ENCODE results near the gene PARD6B. TPM values are rescaled to one million over a fixed set of nuclear protein-coding genes. Genes with fewer than 3 reads are reported as not detected.

The PARD6B gene
- total and polyA plus RNA-seq, 2 of the 4 experiments (the other 2 are of a cell fraction): 0.17 to 0.90 TPM

DNA sequence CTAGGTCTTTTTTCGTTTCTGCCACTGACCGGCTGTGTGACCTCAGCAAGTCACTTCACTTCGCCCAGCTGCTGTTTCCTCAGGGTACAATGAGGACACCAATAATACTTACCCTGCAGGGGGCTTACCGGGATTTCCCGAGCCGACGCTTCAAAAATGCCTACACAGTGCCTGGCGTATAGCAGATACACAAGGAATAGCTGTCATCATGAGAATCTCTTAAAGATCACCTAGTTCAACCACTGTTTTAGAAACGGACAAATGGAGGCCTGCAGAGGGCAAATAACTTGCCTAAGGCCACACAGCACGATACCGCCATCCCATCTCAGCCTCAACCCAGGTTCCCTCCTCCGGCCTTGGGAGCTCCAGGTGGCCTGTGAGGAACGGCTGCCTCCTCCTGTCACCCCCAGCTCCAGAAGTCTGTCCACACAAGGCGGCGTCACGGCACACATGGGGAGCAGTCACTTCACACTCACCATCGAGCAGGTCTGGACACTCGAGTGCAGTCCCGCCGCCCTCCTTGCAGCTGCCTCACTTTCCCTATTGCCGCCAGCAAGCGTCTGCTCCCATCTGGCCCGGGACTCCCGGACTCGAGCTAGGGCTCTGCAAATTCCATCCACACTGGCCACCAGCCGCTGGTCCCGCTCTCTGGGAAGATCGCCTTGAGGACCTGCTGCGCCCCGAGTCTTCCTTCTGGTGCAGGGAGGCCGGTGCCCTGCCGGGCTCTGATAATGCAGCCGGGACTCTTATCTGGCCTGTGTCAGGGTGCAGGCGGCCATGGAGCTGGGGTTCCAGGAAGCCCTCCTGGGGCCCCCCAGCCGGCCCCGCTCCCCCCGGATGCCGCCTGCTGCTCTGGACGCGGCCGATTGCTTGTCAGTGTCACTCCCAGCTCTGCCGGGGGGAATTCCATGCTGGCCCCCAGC lies 40.5 kb upstream of the PARD6B start, which contains the start of gene RIPOR3:
RIPOR3 (minus strand) TSS at position 893 of the 923 bp plus-strand sequence; CDS start at position 479, 414 bp downstream.
- peak within 1 kb of the TSS; percentile 73 for H4K91ac ChIP-seq (ENCODE audit: insufficient read depth, low read depth, low read length)
- intact Hi-C loops (cut with micrococcal nuclease) (loop anchor here (2.0 kb wide), 1 partner anchor 40 kb away; the partner anchor contains the start of gene PARD6B), in situ Hi-C loops (cut with MboI; ENCODE audit: low sequenced_read_pairs) (no loop called here), dilution Hi-C loops (cut with HindIII; ENCODE audit: low sequenced_read_pairs, unreplicated experiment) (no loop called here)
- peak within 1 kb of the TSS; percentile 93 for H2BK120ac ChIP-seq (ENCODE audit: low read depth, low read length)
- ChIA-PET CTCF (interaction anchor here (0.6 to 1.1 kb wide), 3 partner anchors 23 to 526 kb away, joined by 3 to 5 read pairs (median 4); no protein-coding TSS in a partner anchor), POLR2A (ENCODE audit: unreplicated experiment) (interaction anchor here (0.5 kb wide), 1 partner anchor 10 kb away, joined by 7 read pairs; no protein-coding TSS in a partner anchor)
- H3K4me3 ChIP-seq (ENCODE audit: insufficient read depth, low read depth, low read length): peak within 1 kb of the TSS; percentile 20
- H4K20me1 ChIP-seq (ENCODE audit: insufficient read depth, low read length): no peaks in the 10 kb centered on the region
- H3K9me3 ChIP-seq (ENCODE audit: control insufficient read depth, insufficient read depth, low read length): no peaks in the 10 kb centered on the region
- peak within 1 kb of the TSS; percentile 74 for H3K23ac ChIP-seq (ENCODE audit: low read depth, low read length)
- no peaks in the 10 kb centered on the region for H3K36me3 ChIP-seq (ENCODE audit: control insufficient read depth, insufficient read depth, low read length)
- peak within 1 kb of the TSS; percentile 96 for H2AK5ac ChIP-seq (ENCODE audit: low read depth, low read length)
- no TSS peak for BruUV-seq (replicated peaks)
- H3K27ac ChIP-seq (ENCODE audit: insufficient read depth, low read length): peak within 1 kb of the TSS; percentile 54
- H2BK15ac ChIP-seq (ENCODE audit: low read depth, low read length): peak within 1 kb of the TSS; percentile 89; the same call in 2 of the 3 replicates
- 26% methylated on average over 21 of the region's 42 CpGs; no CpG with 5 or more reads in 1 of the 2 experiments for WGBS, 2 experiments (ENCODE audit: extremely low coverage in 2 of 2, insufficient read length in 1 of 2)
- no peak within 1 kb of the TSS for H2BK5ac ChIP-seq (ENCODE audit: low read depth, low read length, poor library complexity, severe bottlenecking)
- H2AFZ ChIP-seq (replicated peaks; ENCODE audit: low read length, poor library complexity): peak within 1 kb of the TSS; percentile 92
- peak within 1 kb of the TSS; percentile 70 to 93; a peak in 3 of 4 replicates for H4K8ac ChIP-seq (ENCODE audit: low read depth in 2 of 2, low read length in 2 of 2)
- H3K18ac ChIP-seq (ENCODE audit: low read depth, low read length): peak within 1 kb of the TSS; percentile 90
- peak within 1 kb of the TSS; percentile 67 for H2BK20ac ChIP-seq (ENCODE audit: low read depth, low read length)
- H2AK9ac ChIP-seq (replicated peaks; ENCODE audit: low read depth, low read length, poor library complexity): peak within 1 kb of the TSS; percentile 84
- peaks cover 25% of the 10 kb centered on the region for H3K4me1 ChIP-seq (ENCODE audit: control insufficient read depth, insufficient read depth, low read length)
- H3K79me1 ChIP-seq (ENCODE audit: low read depth in 1 of 2, low read length in 2 of 2): peaks cover 0 to 10% of the 10 kb centered on the region in 2 experiments; a peak in 1 of 4 replicates
- peak within 1 kb of the TSS; percentile 92 for H3K4ac ChIP-seq (ENCODE audit: low read depth, low read length)
- ATAC-seq (ENCODE audit: low read depth) (peak; percentile 57), DNase-seq (no peak)
- H3K4me2 ChIP-seq (ENCODE audit: low read depth, low read length): peak within 1 kb of the TSS; percentile 75
- H3K9ac ChIP-seq (ENCODE audit: low read depth, low read length): peak within 1 kb of the TSS; percentile 55
- H3K14ac ChIP-seq (replicated peaks; ENCODE audit: low read depth, low read length): peak within 1 kb of the TSS; percentile 90
- peak within 1 kb of the TSS; percentile 54 for H4K5ac ChIP-seq (ENCODE audit: low read depth, low read length)
- H3K9me1 ChIP-seq (ENCODE audit: insufficient read depth, low read length): peaks cover 7% of the 10 kb centered on the region
- H3K56ac ChIP-seq (ENCODE audit: extremely low read depth, insufficient read depth, low read length): peak within 1 kb of the TSS; percentile 64; the same call in 1 of the 2 replicates
- no peaks in the 10 kb centered on the region for H3K27me3 ChIP-seq (ENCODE audit: control insufficient read depth, insufficient read depth, low read length)
- TF ChIP-seq, protein P1, sequence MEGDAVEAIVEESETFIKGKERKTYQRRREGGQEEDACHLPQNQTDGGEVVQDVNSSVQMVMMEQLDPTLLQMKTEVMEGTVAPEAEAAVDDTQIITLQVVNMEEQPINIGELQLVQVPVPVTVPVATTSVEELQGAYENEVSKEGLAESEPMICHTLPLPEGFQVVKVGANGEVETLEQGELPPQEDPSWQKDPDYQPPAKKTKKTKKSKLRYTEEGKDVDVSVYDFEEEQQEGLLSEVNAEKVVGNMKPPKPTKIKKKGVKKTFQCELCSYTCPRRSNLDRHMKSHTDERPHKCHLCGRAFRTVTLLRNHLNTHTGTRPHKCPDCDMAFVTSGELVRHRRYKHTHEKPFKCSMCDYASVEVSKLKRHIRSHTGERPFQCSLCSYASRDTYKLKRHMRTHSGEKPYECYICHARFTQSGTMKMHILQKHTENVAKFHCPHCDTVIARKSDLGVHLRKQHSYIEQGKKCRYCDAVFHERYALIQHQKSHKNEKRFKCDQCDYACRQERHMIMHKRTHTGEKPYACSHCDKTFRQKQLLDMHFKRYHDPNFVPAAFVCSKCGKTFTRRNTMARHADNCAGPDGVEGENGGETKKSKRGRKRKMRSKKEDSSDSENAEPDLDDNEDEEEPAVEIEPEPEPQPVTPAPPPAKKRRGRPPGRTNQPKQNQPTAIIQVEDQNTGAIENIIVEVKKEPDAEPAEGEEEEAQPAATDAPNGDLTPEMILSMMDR (conservative IDR thresholded peaks at IDR 0.05; ENCODE audit: low read depth, low read length): no peak
- TF ChIP-seq RCOR1 (IDR thresholded peaks at IDR 0.05; ENCODE audit: insufficient replicate concordance, low read length) (no peak), MXI1 (IDR thresholded peaks at IDR 0.05; ENCODE audit: borderline replicate concordance, low read depth, low read length) (no peak), BHLHE40 (IDR thresholded peaks at IDR 0.05; ENCODE audit: low read depth, low read length) (no peak), RAD21 (IDR thresholded peaks at IDR 0.05; ENCODE audit: low read length) (no peak), CHD1 (IDR thresholded peaks at IDR 0.05; ENCODE audit: low read depth, low read length) (no peak), POLR2A (IDR thresholded peaks at IDR 0.05; ENCODE audit: low read depth, low read length) (no peak), CEBPB (IDR thresholded peaks at IDR 0.05; ENCODE audit: low read depth, low read length) (no peak), NFE2L2 (IDR thresholded peaks at IDR 0.05; ENCODE audit: low read depth, low read length) (no peak), MAZ (IDR thresholded peaks at IDR 0.05; ENCODE audit: borderline replicate concordance, low read depth, low read length) (no peak), FOS (IDR thresholded peaks at IDR 0.05; ENCODE audit: low read depth, low read length) (no peak), RFX5 (IDR thresholded peaks at IDR 0.05; ENCODE audit: low read depth, low read length) (no peak), MAFK (IDR thresholded peaks at IDR 0.05; ENCODE audit: low read depth, low read length) (no peak)
- TF ChIP-seq, protein P2, sequence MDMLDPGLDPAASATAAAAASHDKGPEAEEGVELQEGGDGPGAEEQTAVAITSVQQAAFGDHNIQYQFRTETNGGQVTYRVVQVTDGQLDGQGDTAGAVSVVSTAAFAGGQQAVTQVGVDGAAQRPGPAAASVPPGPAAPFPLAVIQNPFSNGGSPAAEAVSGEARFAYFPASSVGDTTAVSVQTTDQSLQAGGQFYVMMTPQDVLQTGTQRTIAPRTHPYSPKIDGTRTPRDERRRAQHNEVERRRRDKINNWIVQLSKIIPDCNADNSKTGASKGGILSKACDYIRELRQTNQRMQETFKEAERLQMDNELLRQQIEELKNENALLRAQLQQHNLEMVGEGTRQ (IDR thresholded peaks at IDR 0.05; ENCODE audit: low read depth, low read length): no peak
